IPS-15b (cell line): ENCODE measurements around the gene PIGL.

Experiments
- H3K27me3 ChIP-seq: one replicate; pipeline ENCODE4 v1.6.1; 2013; ENCODE audit warnings: low read length; ENCODE audit not compliant: control insufficient read depth, insufficient read depth
- H3K36me3 ChIP-seq: one replicate; pipeline ENCODE4 v1.6.1; 2013; ENCODE audit warnings: low read length; ENCODE audit not compliant: control insufficient read depth, insufficient read depth
- H3K4me1 ChIP-seq: one replicate; pipeline ENCODE4 v1.6.1; 2013; ENCODE audit warnings: mild to moderate bottlenecking, low read length; ENCODE audit not compliant: control insufficient read depth, insufficient read depth
- H3K4me3 ChIP-seq: one replicate; pipeline ENCODE4 v1.5.1; 2013; ENCODE audit warnings: low read depth, low read length
- H3K9ac ChIP-seq: one replicate; pipeline ENCODE4 v1.6.1; 2013; ENCODE audit warnings: low read depth, mild to moderate bottlenecking, low read length
- H3K9me3 ChIP-seq: one replicate; pipeline ENCODE4 v1.6.1; 2013; ENCODE audit warnings: mild to moderate bottlenecking, low read length; ENCODE audit not compliant: control insufficient read depth, insufficient read depth

Gene PIGL

GRCh38 chr17:16327018-16327417, 110.0 kb downstream of the PIGL start:
- no peak overlapping the region for H3K4me3 ChIP-seq
- H3K36me3 ChIP-seq, result peaks cover 8% of the 10 kb centered on the region
- H3K9ac ChIP-seq, result no peak overlapping the region
- no peaks in the 10 kb centered on the region for H3K9me3 ChIP-seq
- H3K27me3 ChIP-seq, result no peaks in the 10 kb centered on the region
- H3K4me1 ChIP-seq, result no peaks in the 10 kb centered on the region

GRCh38 chr17:16328997-16329396, 112.0 kb downstream of the PIGL start:
- Histone ChIP-seq H3K27me3 (no peaks in the 10 kb centered on the region), H3K9me3 (no peaks in the 10 kb centered on the region), H3K4me1 (no peaks in the 10 kb centered on the region), H3K9ac (no peak overlapping the region), H3K4me3 (no peak overlapping the region), H3K36me3 (peaks cover 8% of the 10 kb centered on the region)

DNA sequence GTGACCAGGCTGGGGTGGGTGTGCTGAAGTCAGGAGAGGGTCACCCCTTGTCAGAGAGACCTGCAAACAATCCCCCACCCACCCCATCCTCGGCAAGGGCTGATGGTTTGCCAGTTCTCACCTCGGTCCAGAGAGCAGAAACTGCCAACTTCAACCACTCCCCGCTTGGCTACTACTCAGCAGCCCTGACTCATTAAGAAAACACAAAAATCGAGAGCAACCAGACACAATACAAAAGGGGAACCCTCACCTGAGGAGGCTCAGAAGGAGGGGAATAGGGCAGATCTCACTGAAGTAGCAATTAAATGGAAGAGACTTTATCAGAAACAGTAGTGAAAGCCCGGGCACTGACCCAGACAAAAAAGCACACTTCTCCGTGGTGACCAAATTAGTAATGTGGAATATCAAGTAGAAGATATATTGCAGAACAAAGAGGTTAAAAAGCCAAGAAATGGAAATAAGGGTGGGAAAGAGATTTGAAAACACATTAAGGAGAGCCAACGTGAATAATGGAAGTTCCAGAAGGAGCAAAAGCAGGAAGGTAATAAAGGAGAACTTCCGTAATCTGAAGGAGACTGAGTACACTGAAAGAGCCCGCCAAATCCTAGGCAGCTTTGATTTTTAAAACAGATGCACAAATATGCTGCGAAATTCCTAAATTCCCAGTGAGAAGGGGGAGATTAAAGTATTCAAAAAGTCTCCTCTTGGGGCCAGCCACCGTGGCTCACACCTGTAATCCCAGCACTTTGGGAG, 112.7 kb downstream of the PIGL start:
- Histone ChIP-seq H3K4me3 (no peak overlapping the region), H3K9ac (no peak overlapping the region)

GRCh38 chr17:16338391-16338790, 121.4 kb downstream of the PIGL start:
- peaks cover 4% of the 10 kb centered on the region for H3K36me3 ChIP-seq
- H3K4me1 ChIP-seq, result no peaks in the 10 kb centered on the region
- H3K4me3 ChIP-seq, result no peak overlapping the region
- H3K27me3 ChIP-seq, result no peaks in the 10 kb centered on the region
- H3K9ac ChIP-seq, result no peak overlapping the region
- H3K9me3 ChIP-seq, result no peaks in the 10 kb centered on the region

More for the DNA sequence above, 112.7 kb downstream of the PIGL start:
- Histone ChIP-seq H3K4me1 (no peaks in the 10 kb centered on the region), H3K9me3 (no peaks in the 10 kb centered on the region), H3K36me3 (peaks cover 8% of the 10 kb centered on the region), H3K27me3 (no peaks in the 10 kb centered on the region)

- Histone ChIP-seq H3K4me1 (no peaks in the 10 kb centered on the region), H3K9ac (no peak overlapping the region), H3K9me3 (no peaks in the 10 kb centered on the region), H3K36me3 (peaks cover 12% of the 10 kb centered on the region), H3K27me3 (no peaks in the 10 kb centered on the region), H3K4me3 (no peak overlapping the region)
Observed at GRCh38 chr17:16339402-16339801, 122.4 kb downstream of the PIGL start.

- H3K4me1 ChIP-seq, result no peaks in the 10 kb centered on the region
- H3K27me3 ChIP-seq, result no peaks in the 10 kb centered on the region
- H3K9me3 ChIP-seq, result no peaks in the 10 kb centered on the region
- H3K4me3 ChIP-seq, result no peak overlapping the region
- peaks cover 12% of the 10 kb centered on the region for H3K36me3 ChIP-seq
- H3K9ac ChIP-seq, result no peak overlapping the region
Observed at GRCh38 chr17:16339959-16340358, 122.9 kb downstream of the PIGL start.

DNA sequence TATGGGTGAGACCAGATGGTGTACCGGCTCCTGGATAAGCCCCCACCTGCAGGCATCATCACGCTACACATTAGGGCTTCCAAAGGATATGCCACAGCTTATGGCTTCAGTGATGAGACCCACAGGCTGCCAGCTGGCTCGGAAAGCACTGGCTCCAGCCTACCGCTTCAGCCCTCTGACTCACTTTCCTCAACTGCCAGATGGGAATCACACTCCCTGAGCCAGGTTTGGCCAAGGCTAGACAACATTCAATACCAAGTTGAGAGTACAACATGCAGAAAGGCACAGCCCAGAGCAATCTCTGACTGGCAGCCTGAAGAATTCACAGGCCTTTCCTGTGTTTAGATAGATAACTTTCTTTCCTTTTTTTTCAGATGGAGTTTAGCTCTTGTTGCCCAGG, 126.0 kb downstream of the PIGL start:
- Histone ChIP-seq H3K9me3 (no peaks in the 10 kb centered on the region), H3K9ac (no peak overlapping the region), H3K27me3 (no peaks in the 10 kb centered on the region), H3K4me3 (no peak overlapping the region), H3K4me1 (no peaks in the 10 kb centered on the region), H3K36me3 (peaks cover 16% of the 10 kb centered on the region)

DNA sequence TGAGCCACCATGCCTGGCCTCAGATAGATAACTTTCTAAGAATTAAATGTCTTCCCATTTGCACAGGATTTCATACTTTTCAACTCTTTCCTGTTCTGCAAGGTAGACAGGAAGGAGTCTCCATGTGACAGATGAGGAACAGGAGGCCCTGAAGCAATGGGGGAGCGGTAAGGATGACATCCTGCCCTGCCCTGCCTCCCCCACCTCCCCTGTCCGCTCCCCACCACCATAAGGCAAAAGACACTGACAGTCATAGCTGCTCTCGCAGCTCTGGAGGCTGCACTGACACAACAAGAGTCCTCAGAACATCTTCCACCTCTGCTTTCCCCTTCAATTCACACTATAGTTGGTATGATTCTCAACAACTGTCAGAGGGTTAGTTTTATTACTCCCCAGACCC, 126.6 kb downstream of the PIGL start:
- Histone ChIP-seq H3K4me1 (no peaks in the 10 kb centered on the region), H3K36me3 (peaks cover 18% of the 10 kb centered on the region), H3K4me3 (no peak overlapping the region), H3K9me3 (no peaks in the 10 kb centered on the region), H3K9ac (no peak overlapping the region), H3K27me3 (no peaks in the 10 kb centered on the region)

GRCh38 chr17:16345565-16345964, 128.6 kb downstream of the PIGL start:
- H3K9me3 ChIP-seq, result no peaks in the 10 kb centered on the region
- H3K9ac ChIP-seq, result no peak overlapping the region
- no peak overlapping the region for H3K4me3 ChIP-seq
- H3K36me3 ChIP-seq, result peaks cover 23% of the 10 kb centered on the region
- no peaks in the 10 kb centered on the region for H3K27me3 ChIP-seq
- no peaks in the 10 kb centered on the region for H3K4me1 ChIP-seq

- no peak overlapping the region for H3K9ac ChIP-seq
- peaks cover 2% of the 10 kb centered on the region for H3K27me3 ChIP-seq
- H3K4me1 ChIP-seq, result no peaks in the 10 kb centered on the region
- H3K36me3 ChIP-seq, result peaks cover 23% of the 10 kb centered on the region
- H3K4me3 ChIP-seq, result no peak overlapping the region
- no peaks in the 10 kb centered on the region for H3K9me3 ChIP-seq
Observed at GRCh38 chr17:16346721-16347271, 129.8 kb downstream of the PIGL start.

GRCh38 chr17:16348586-16348985, 131.6 kb downstream of the PIGL start:
- Histone ChIP-seq H3K4me3 (no peak overlapping the region), H3K27me3 (peaks cover 10% of the 10 kb centered on the region), H3K9ac (no peak overlapping the region), H3K9me3 (no peaks in the 10 kb centered on the region), H3K4me1 (no peaks in the 10 kb centered on the region), H3K36me3 (peaks cover 19% of the 10 kb centered on the region)

GRCh38 chr17:16349431-16349830, 132.4 kb downstream of the PIGL start:
- Histone ChIP-seq H3K36me3 (peaks cover 11% of the 10 kb centered on the region), H3K9ac (no peak overlapping the region)

More at GRCh38 chr17:16349431-16349830, 132.4 kb downstream of the PIGL start:
- Histone ChIP-seq H3K27me3 (peaks cover 10% of the 10 kb centered on the region), H3K9me3 (no peaks in the 10 kb centered on the region), H3K4me3 (no peak overlapping the region), H3K4me1 (no peaks in the 10 kb centered on the region)
